Measurements from ENCODE around the gene ZKSCAN3. TPM values are rescaled to one million over a fixed set of nuclear protein-coding genes. Genes with fewer than 3 reads are reported as not detected.

ZKSCAN3 gene
- total and polyA plus RNA-seq, 10 of the 15 experiments (the other 5 are each of a cell fraction or from before 2014, with no cell fraction given), result 0.86 to 4.3 (median 3.1) TPM

GRCh38 chr6:28399350-28400121 lies 49.8 kb downstream of the ZKSCAN3 start, which contains the start of gene ZSCAN12 (continued):
- no peak for TF ChIP-seq ZBTB4 (CRISPR knock-in tag; IDR thresholded peaks at IDR 0.05)
- TF ChIP-seq SMC3 (IDR thresholded peaks at IDR 0.05; ENCODE audit: borderline replicate concordance, low read length), result 0 out of 2 replicates have a peak, but pooled peaks have one; percentile 16
- TF ChIP-seq ZNF622 (IDR thresholded peaks at IDR 0.05), result no peak
- no peak for TF ChIP-seq CUX1 (IDR thresholded peaks at IDR 0.05; ENCODE audit: insufficient replicate concordance, low read depth, low read length)
- TF ChIP-seq DPF2 (IDR thresholded peaks at IDR 0.05), result peak; percentile 69
- peak; percentile 30 for TF ChIP-seq SMAD1 (IDR thresholded peaks at IDR 0.05; ENCODE audit: low read depth, partially characterized antibody)
- TF ChIP-seq IKZF1 (conservative IDR thresholded peaks at IDR 0.05), result peak; percentile 93
- TF ChIP-seq ATF7 (IDR thresholded peaks at IDR 0.05; ENCODE audit: low read depth), result peak; percentile 68
- TF ChIP-seq BACH1 (IDR thresholded peaks at IDR 0.05; ENCODE audit: borderline replicate concordance), result 0 out of 2 replicates have a peak, but pooled peaks have one; percentile 13
- peak; percentile 52 to 75 for TF ChIP-seq EGR1 (IDR thresholded peaks at IDR 0.05; ENCODE audit: borderline replicate concordance in 1 of 2, low read depth in 2 of 2, low read length in 2 of 2)
- TF ChIP-seq JUND (IDR thresholded peaks at IDR 0.05; ENCODE audit: low read depth, low read length), result no peak
- no peak for TF ChIP-seq KAT2A (conservative IDR thresholded peaks at IDR 0.05; ENCODE audit: control insufficient read depth, low read depth, low read length)
- TF ChIP-seq GABPA (IDR thresholded peaks at IDR 0.05; ENCODE audit: low read depth), result peak; percentile 99
- peak; percentile 22 for TF ChIP-seq KLF5 (IDR thresholded peaks at IDR 0.05; ENCODE audit: partially characterized antibody)
- no peak for TF ChIP-seq WRNIP1 (IDR thresholded peaks at IDR 0.05; ENCODE audit: borderline replicate concordance, low read depth, low read length)
- peak; percentile 61; the same call in 1 of the 2 replicates for TF ChIP-seq RB1 (IDR thresholded peaks at IDR 0.05; ENCODE audit: borderline replicate concordance)
- TF ChIP-seq ESRRA (IDR thresholded peaks at IDR 0.05; ENCODE audit: low read length), result no peak
- TF ChIP-seq BCLAF1 (IDR thresholded peaks at IDR 0.05), result no peak
- TF ChIP-seq POU2F2 (IDR thresholded peaks at IDR 0.05; ENCODE audit: borderline replicate concordance, low read depth, low read length), result peak; percentile 70; the same call in 1 of the 3 replicates

All from GM12878 (cell line).